HepG2 (cell line): ENCODE data around the gene FRMD8. TPM values are rescaled to one million over a fixed set of nuclear protein-coding genes. Genes with fewer than 3 reads are reported as not detected.

Experiments
- ADNP ChIP-seq: sonication (generic); formaldehyde crosslinking; IDR thresholded peaks from 2 replicates; pipeline ENCODE4 v1.4.0; 2020; ENCODE audit warnings: missing genetic modification reagents
- AKNA ChIP-seq: sonication (generic); formaldehyde crosslinking; IDR thresholded peaks from 2 replicates; pipeline ENCODE4 v1.4.0; 2020; ENCODE audit warnings: missing genetic modification reagents, borderline replicate concordance
- ATF1 ChIP-seq: IDR thresholded peaks from 2 replicates; pipeline ENCODE4 v1.6.1; 2016; ENCODE audit warnings: mild to moderate bottlenecking, control low read depth
- ISL2 ChIP-seq: sonication (generic); formaldehyde crosslinking; IDR thresholded peaks from 2 replicates; pipeline ENCODE4 v1.5.0; 2020; ENCODE audit warnings: missing genetic modification reagents
- KAT2B ChIP-seq: fragments of 150-350 bp; IDR thresholded peaks from 2 replicates; pipeline ENCODE4 v1.6.1; 2014; ENCODE audit warnings: low read depth, low read length, borderline replicate concordance
- NFE2L1 ChIP-seq: sonication (generic); formaldehyde crosslinking; IDR thresholded peaks from 2 replicates; pipeline ENCODE4 v1.4.0; 2020; ENCODE audit warnings: missing genetic modification reagents, mild to moderate bottlenecking, borderline replicate concordance
- POGZ ChIP-seq: sonication (generic); formaldehyde crosslinking; IDR thresholded peaks from 2 replicates; pipeline ENCODE4 v1.4.0; 2020; ENCODE audit warnings: mild to moderate bottlenecking, missing genetic modification reagents
- PRDM15 ChIP-seq: sonication (generic); formaldehyde crosslinking; IDR thresholded peaks from 2 replicates; pipeline ENCODE4 v1.4.0; 2020; ENCODE audit warnings: missing genetic modification reagents
- SIX4 ChIP-seq: sonication (generic); formaldehyde crosslinking; IDR thresholded peaks from 2 replicates; pipeline ENCODE4 v1.4.0; 2020; ENCODE audit warnings: missing genetic modification reagents
- SMAD1 ChIP-seq: sonication (generic); formaldehyde crosslinking; IDR thresholded peaks from 2 replicates; pipeline ENCODE4 v1.4.0; 2020; ENCODE audit warnings: missing genetic modification reagents, low read depth, mild to moderate bottlenecking, borderline replicate concordance
- SPEN ChIP-seq: sonication (generic); formaldehyde crosslinking; IDR thresholded peaks from 2 replicates; pipeline ENCODE4 v1.5.1; 2020; ENCODE audit warnings: low read depth, mild to moderate bottlenecking, missing genetic modification reagents
- ZBTB39 ChIP-seq: sonication (generic); formaldehyde crosslinking; IDR thresholded peaks from 2 replicates; pipeline ENCODE4 v1.5.0; 2020; ENCODE audit warnings: missing genetic modification reagents
- ZNF562 ChIP-seq: sonication (generic); formaldehyde crosslinking; IDR thresholded peaks from 2 replicates; pipeline ENCODE4 v1.8.0; 2022; ENCODE audit warnings: missing genetic modification reagents, borderline replicate concordance
- ZNF615 ChIP-seq: sonication (generic); formaldehyde crosslinking; IDR thresholded peaks from 2 replicates; pipeline ENCODE4 v1.5.0; 2020; ENCODE audit warnings: mild to moderate bottlenecking, missing genetic modification reagents, borderline replicate concordance
- ZNF737 ChIP-seq: sonication (generic); formaldehyde crosslinking; IDR thresholded peaks from 2 replicates; pipeline ENCODE4 v1.5.0; 2020; ENCODE audit warnings: missing genetic modification reagents, mild to moderate bottlenecking, borderline replicate concordance
- ZSCAN25 ChIP-seq: sonication (generic); formaldehyde crosslinking; IDR thresholded peaks from 2 replicates; pipeline ENCODE4 v1.8.0; 2022; ENCODE audit warnings: mild to moderate bottlenecking, missing genetic modification reagents
- polyA plus RNA-seq, 8 experiments: library from polyadenylated mRNA; depleted of rRNA in 3 of 8; stranded (reverse) in 7 of 8; unstranded in 1 of 8; fragments of >200 nt; fragmentation: Illumina TruSeq in 4 of 8; extraction: Trizol in 4 of 8; gene quantifications; 2 replicates each; pipeline versions ENCODE4 v1.2.1 to v1.2.3, GENCODE V29; 2011 to 2016; ENCODE audit warnings: low read depth in 4 of 8, missing spikeins in 1 of 8, mixed read lengths in 1 of 8; ENCODE audit not compliant: insufficient read depth in 1 of 8
- total RNA-seq, 5 experiments: library from RNA; depleted of rRNA; stranded (reverse); fragments of >200 nt; fragmentation: Illumina TruSeq; extraction: Trizol; gene quantifications; 2 replicates each; pipeline ENCODE4 v1.2.3, GENCODE V29; 2016; ENCODE audit warnings: low read depth in 1 of 5
- TF ChIP-seq, protein P1 (sequence below): sonication (generic); formaldehyde crosslinking; IDR thresholded peaks from 2 replicates; pipeline ENCODE4 v1.5.0; 2020; ENCODE audit warnings: missing genetic modification reagents

The FRMD8 gene
- total and polyA plus RNA-seq, 2 of the 13 experiments (the other 11 are each of a cell fraction or from before 2014, with no cell fraction given): 5.8 to 20.6 TPM

GRCh38 chr11:65418681-65419459, 32.4 kb downstream of the FRMD8 start (continued):
- TF ChIP-seq ZBTB39 (CRISPR knock-in tag) (no peak), ATF1 (CRISPR knock-in tag) (peak; percentile 71), SIX4 (CRISPR knock-in tag) (peak; percentile 34; the same call in 1 of the 2 replicates), SMAD1 (CRISPR knock-in tag) (no peak), AKNA (peak; percentile 59; the same call in 1 of the 2 replicates), ZNF737 (CRISPR knock-in tag) (no peak), ZSCAN25 (peak; percentile 55), ZNF562 (CRISPR knock-in tag) (no peak), ZNF615 (CRISPR knock-in tag) (peak; percentile 97; the same call in 1 of the 2 replicates), PRDM15 (CRISPR knock-in tag) (no peak), ADNP (CRISPR knock-in tag) (no peak), POGZ (CRISPR knock-in tag) (no peak; the same call in none of the 2 replicates), NFE2L1 (CRISPR knock-in tag) (peak; percentile 100), ISL2 (CRISPR knock-in tag) (peak; percentile 69; the same call in 1 of the 2 replicates), KAT2B (no peak), SPEN (CRISPR knock-in tag) (peak; percentile 83)
- TF ChIP-seq, protein P1, sequence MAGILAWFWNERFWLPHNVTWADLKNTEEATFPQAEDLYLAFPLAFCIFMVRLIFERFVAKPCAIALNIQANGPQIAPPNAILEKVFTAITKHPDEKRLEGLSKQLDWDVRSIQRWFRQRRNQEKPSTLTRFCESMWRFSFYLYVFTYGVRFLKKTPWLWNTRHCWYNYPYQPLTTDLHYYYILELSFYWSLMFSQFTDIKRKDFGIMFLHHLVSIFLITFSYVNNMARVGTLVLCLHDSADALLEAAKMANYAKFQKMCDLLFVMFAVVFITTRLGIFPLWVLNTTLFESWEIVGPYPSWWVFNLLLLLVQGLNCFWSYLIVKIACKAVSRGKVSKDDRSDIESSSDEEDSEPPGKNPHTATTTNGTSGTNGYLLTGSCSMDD: no peak
